ENCODE results near the gene P2RY13. TPM values are rescaled to one million over a fixed set of nuclear protein-coding genes. Genes with fewer than 3 reads are reported as not detected.

The P2RY13 gene
- total RNA-seq: not detected in 2 replicates
- long read RNA-seq: 0 reads

DNA sequence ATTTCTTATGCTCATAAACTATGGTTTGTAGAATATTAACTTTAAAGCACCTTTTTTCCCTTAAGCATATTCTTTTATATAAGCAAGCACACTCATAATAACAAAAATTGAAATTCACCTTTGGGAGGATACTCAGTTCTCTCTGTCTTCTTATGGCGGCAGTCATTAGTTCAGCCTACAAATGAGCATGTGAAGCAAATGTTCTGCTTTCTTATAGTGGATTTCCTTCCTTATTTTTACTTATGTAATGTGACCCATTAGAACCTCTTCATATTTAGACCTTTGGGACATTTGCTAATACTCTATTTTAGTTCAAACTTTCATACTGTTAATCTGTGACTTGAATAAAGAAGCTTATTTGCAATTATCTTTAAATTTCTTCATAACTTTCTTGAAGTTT is at the start of gene P2RY13:
Gene P2RY13, minus strand, starts transcription at position 187 of the 400 bp plus-strand sequence. Its CDS starts 21 bp downstream, at position 166.
- H3K4me1 Mint-ChIP-seq: no peaks in the 10 kb centered on the region
- TF ChIP-seq, protein P1, sequence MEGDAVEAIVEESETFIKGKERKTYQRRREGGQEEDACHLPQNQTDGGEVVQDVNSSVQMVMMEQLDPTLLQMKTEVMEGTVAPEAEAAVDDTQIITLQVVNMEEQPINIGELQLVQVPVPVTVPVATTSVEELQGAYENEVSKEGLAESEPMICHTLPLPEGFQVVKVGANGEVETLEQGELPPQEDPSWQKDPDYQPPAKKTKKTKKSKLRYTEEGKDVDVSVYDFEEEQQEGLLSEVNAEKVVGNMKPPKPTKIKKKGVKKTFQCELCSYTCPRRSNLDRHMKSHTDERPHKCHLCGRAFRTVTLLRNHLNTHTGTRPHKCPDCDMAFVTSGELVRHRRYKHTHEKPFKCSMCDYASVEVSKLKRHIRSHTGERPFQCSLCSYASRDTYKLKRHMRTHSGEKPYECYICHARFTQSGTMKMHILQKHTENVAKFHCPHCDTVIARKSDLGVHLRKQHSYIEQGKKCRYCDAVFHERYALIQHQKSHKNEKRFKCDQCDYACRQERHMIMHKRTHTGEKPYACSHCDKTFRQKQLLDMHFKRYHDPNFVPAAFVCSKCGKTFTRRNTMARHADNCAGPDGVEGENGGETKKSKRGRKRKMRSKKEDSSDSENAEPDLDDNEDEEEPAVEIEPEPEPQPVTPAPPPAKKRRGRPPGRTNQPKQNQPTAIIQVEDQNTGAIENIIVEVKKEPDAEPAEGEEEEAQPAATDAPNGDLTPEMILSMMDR (conservative IDR thresholded peaks at IDR 0.05): no peak

DNA sequence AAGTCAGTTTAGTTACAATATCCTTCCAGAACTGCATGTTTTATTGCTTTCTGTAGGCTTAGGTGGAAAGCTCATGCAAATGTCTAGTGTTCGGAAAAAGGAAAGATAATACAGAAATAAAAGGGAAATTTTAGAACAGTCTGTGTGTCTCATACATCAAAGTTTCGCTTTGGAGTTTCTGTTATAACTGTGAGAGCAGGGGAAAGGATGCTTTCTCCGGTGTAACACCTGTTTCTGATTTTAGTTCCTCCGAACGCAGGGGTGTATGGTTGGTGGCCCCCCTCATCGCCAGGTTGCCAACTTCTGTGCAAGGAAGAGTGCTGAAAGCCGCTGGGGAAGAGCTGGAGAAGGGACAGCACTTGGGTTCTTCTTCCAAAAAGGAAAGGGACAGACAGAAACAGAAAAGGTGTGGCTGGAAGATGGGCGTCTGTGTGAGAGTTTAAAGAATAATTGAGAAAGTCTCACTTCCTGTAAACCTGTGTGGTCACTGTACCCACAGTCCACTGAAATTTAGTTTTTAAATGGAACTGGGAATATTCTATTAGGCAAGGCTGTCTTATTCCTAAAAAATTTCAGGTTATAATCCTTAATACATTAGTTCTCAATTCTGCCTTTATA is 48.5 kb upstream of the P2RY13 start:
- no peaks in the 10 kb centered on the region for H3K9me3 Mint-ChIP-seq
- TF ChIP-seq, protein P1 (conservative IDR thresholded peaks at IDR 0.05): no peak

More for the DNA sequence above, at the start of gene P2RY13:
- no peak within 1 kb of the TSS for H3K4me3 Mint-ChIP-seq
- no peak for DNase-seq (ENCODE audit: low read depth, low spot score)
- no peaks in the 10 kb centered on the region for H3K36me3 Mint-ChIP-seq (ENCODE audit: low read depth)
- no peaks in the 10 kb centered on the region for H3K27me3 Mint-ChIP-seq (ENCODE audit: low read depth)
- no peak within 1 kb of the TSS for H3K27ac Mint-ChIP-seq (ENCODE audit: unreplicated experiment)
- no peaks in the 10 kb centered on the region for H3K9me3 Mint-ChIP-seq

DNA sequence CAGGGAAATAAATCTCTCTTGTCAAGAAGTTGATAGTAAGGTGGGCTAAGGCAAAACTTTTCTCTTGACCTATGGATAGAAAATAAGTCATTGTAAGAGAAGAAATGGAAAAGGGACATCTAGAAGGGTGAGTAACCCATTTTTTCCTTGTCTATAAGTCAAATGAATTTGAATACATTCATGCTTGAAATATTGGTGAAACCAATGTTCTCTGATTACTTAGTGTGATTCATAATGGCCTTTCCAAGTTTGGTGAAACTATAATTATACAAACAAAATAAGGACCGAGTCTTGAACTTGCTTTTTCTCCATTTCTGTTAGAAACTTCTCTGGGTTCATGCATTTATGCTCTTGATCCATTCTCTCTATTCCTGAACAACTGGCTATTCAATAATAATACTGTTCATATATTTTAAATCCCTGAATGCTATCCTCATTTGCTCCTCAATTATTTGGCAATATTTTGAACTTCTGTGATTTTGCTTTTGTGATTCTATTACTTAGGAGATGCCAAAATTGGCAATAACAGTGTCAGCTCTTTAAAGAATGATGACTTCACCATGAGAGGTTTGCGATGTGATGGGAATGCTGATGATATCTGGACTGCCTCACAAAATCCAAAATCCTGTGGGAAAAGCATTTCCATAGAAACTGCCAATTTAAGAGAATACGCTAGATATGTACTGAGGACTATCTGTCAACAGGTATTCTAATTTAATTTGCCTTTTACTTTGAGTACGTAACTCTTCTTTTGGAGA is 42.9 kb upstream of the P2RY13 start:
- no peak for DNase-seq (ENCODE audit: low read depth, low spot score)
- H3K36me3 Mint-ChIP-seq (ENCODE audit: low read depth): peaks cover 4% of the 10 kb centered on the region
- no peaks in the 10 kb centered on the region for H3K27me3 Mint-ChIP-seq (ENCODE audit: low read depth)
- no peak overlapping the region for H3K27ac Mint-ChIP-seq (ENCODE audit: unreplicated experiment)
- no peaks in the 10 kb centered on the region for H3K9me3 Mint-ChIP-seq
- no peaks in the 10 kb centered on the region for H3K4me1 Mint-ChIP-seq
- H3K4me3 Mint-ChIP-seq: no peak overlapping the region
- TF ChIP-seq, protein P1 (conservative IDR thresholded peaks at IDR 0.05): no peak

More for the DNA sequence above, 48.5 kb upstream of the P2RY13 start:
- DNase-seq (ENCODE audit: low read depth, low spot score): no peak
- Mint-ChIP-seq H3K27me3 (ENCODE audit: low read depth) (no peaks in the 10 kb centered on the region), H3K4me1 (no peaks in the 10 kb centered on the region), H3K27ac (ENCODE audit: unreplicated experiment) (no peak overlapping the region), H3K4me3 (no peak overlapping the region), H3K36me3 (ENCODE audit: low read depth) (no peaks in the 10 kb centered on the region)

DNA sequence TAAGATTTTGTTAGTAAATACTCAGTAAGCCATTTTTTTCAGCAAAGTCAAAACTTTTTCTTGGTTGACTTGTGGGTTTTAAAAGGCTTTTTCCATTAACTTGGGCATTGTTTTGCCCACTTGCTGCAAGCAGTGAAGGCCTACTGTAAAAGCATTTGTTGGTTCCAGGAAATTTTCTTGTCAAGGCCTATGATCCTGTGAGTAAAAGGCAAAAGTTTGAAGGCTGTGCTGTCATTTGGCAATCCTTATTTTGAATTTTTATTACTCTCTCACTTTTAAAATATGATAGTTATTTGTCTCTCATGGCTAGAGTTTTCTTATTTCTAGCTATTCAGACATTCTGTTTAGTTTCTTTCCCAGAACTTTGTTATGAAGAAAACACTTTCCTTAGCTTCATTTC is 42.2 kb upstream of the P2RY13 start:
- TF ChIP-seq, protein P1 (conservative IDR thresholded peaks at IDR 0.05): no peak
- no peaks in the 10 kb centered on the region for H3K9me3 Mint-ChIP-seq
- no peak overlapping the region for H3K4me3 Mint-ChIP-seq
- no peak for DNase-seq (ENCODE audit: low read depth, low spot score)
- no peak overlapping the region for H3K27ac Mint-ChIP-seq (ENCODE audit: unreplicated experiment)
- H3K4me1 Mint-ChIP-seq: no peaks in the 10 kb centered on the region
- H3K36me3 Mint-ChIP-seq (ENCODE audit: low read depth): peaks cover 4% of the 10 kb centered on the region
- H3K27me3 Mint-ChIP-seq (ENCODE audit: low read depth): no peaks in the 10 kb centered on the region

DNA sequence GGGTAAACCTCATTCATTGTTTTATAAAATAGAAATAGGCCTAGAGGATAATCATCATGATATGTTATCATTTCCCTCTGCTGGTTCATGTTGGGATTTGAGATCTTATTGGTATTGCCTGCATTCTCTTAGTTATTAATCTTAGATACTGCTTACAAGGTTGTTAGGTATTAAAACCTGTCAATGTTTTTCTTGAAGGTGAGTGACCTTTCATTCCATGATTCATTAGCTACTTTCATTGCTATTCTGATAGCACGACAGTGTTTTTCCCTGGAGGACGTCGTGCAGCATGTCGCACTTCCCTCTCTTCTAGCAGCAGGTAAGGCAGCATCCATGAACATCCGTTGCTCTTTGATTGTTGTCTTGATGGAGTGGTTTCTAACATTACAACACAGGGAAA is 38.1 kb upstream of the P2RY13 start:
- H3K4me1 Mint-ChIP-seq: no peaks in the 10 kb centered on the region
- TF ChIP-seq, protein P1 (conservative IDR thresholded peaks at IDR 0.05): no peak
- no peaks in the 10 kb centered on the region for H3K9me3 Mint-ChIP-seq
- H3K36me3 Mint-ChIP-seq (ENCODE audit: low read depth): peaks cover 4% of the 10 kb centered on the region
- no peak for DNase-seq (ENCODE audit: low read depth, low spot score)
- no peak overlapping the region for H3K4me3 Mint-ChIP-seq
- no peak overlapping the region for H3K27ac Mint-ChIP-seq (ENCODE audit: unreplicated experiment)
- no peaks in the 10 kb centered on the region for H3K27me3 Mint-ChIP-seq (ENCODE audit: low read depth)
